ENCODE measurements around the gene CD1E.

- TF ChIP-seq CTCF (IDR thresholded peaks at IDR 0.05; ENCODE audit: poor library complexity) (no peak), EZH2 (IDR thresholded peaks at IDR 0.05; ENCODE audit: borderline replicate concordance) (no peak), EZH2phosphoT487 (IDR thresholded peaks at IDR 0.05; ENCODE audit: low read depth, severe bottlenecking, unreplicated experiment) (no peak)
Measured at GRCh38 chr1:158355773-158356285, 2.1 kb downstream of the CD1E start.

Data from hepatocyte (in vitro differentiated cells).